Nephron (organoid): Measurements from ENCODE around the gene SCLY.
"Not testable (repeated sequence)": the region's sequence is repeated elsewhere in the genome, so short reads cannot be mapped to it uniquely, and the experiment has no call there.

Experiments used
- H3K27ac Mint-ChIP-seq, 3 experiments: 2 replicates each; pipeline ENCODE4 v1.8.0; 2020; ENCODE audit warnings: mixed read lengths in 3 of 3, mild to moderate bottlenecking in 2 of 3, moderate library complexity in 1 of 3
- H3K27me3 Mint-ChIP-seq: 2 replicates; pipeline ENCODE4 v1.8.0; 2021; ENCODE audit warnings: low read depth, mild to moderate bottlenecking, moderate library complexity, mixed read lengths
- H3K36me3 Mint-ChIP-seq: 2 replicates; pipeline ENCODE4 v1.8.0; 2020; ENCODE audit warnings: low read depth, mixed read lengths
- H3K4me1 Mint-ChIP-seq: 2 replicates; pipeline ENCODE4 v1.8.0; 2020; ENCODE audit warnings: mixed read lengths
- H3K4me3 Mint-ChIP-seq, 3 experiments: 2 replicates each; pipeline ENCODE4 v1.8.0; 2020; ENCODE audit warnings: mild to moderate bottlenecking in 3 of 3, mixed read lengths in 3 of 3, moderate library complexity in 2 of 3
- H3K9me3 Mint-ChIP-seq: 2 replicates; pipeline ENCODE4 v1.8.0; 2020; ENCODE audit warnings: mixed read lengths
- CTCF ChIP-seq, 3 experiments: fragments of 200-600 bp; sonication (generic); IDR thresholded peaks; one replicate each; pipeline ENCODE4 v1.5.0; 2021; ENCODE audit warnings: antibody characterized with exemption in 3 of 3; ENCODE audit not compliant: unreplicated experiment in 3 of 3

The SCLY gene

GRCh38 chr2:238065071-238065846, 4.5 kb downstream of the SCLY start:
- H3K27me3 Mint-ChIP-seq: peaks cover 4% of the 10 kb centered on the region
- TF ChIP-seq CTCF (IDR thresholded peaks at IDR 0.05; ENCODE audit: unreplicated experiment in 3 of 3): no peak
- H3K9me3 Mint-ChIP-seq: no peaks in the 10 kb centered on the region
- peaks cover 43% of the 10 kb centered on the region for H3K36me3 Mint-ChIP-seq
- H3K4me1 Mint-ChIP-seq: peaks cover 38% of the 10 kb centered on the region
- peak overlapping the region; percentile 7 to 48 (median 10) for H3K4me3 Mint-ChIP-seq
- peak overlapping the region; percentile 69 to 87 (median 77) for H3K27ac Mint-ChIP-seq

- Mint-ChIP-seq H3K27ac (no peak overlapping the region), H3K4me1 (peaks cover 36% of the 10 kb centered on the region), H3K9me3 (no peaks in the 10 kb centered on the region), H3K27me3 (peaks cover 4% of the 10 kb centered on the region), H3K36me3 (peaks cover 44% of the 10 kb centered on the region), H3K4me3 (no peak overlapping the region)
- no peak for TF ChIP-seq CTCF (IDR thresholded peaks at IDR 0.05; ENCODE audit: unreplicated experiment in 3 of 3)
Measured at GRCh38 chr2:238066218-238066617, 5.4 kb downstream of the SCLY start.

- H3K27ac Mint-ChIP-seq, H3K9me3 Mint-ChIP-seq, H3K4me3 Mint-ChIP-seq, H3K27me3 Mint-ChIP-seq: not testable (repeated sequence)
- peaks cover 47% of the 10 kb centered on the region for H3K36me3 Mint-ChIP-seq
- H3K4me1 Mint-ChIP-seq: peaks cover 31% of the 10 kb centered on the region
Measured at GRCh38 chr2:238066718-238067117, 5.9 kb downstream of the SCLY start.

- Mint-ChIP-seq H3K36me3 (peaks cover 60% of the 10 kb centered on the region), H3K27me3 (peaks cover 4% of the 10 kb centered on the region), H3K4me3 (no peak overlapping the region), H3K27ac (no peak overlapping the region), H3K9me3 (peaks cover 5% of the 10 kb centered on the region), H3K4me1 (peaks cover 22% of the 10 kb centered on the region)
- TF ChIP-seq CTCF (IDR thresholded peaks at IDR 0.05; ENCODE audit: unreplicated experiment in 3 of 3): no peak
Measured at GRCh38 chr2:238067939-238068338, 7.1 kb downstream of the SCLY start.

GRCh38 chr2:238069021-238069709, 8.4 kb downstream of the SCLY start:
- no peak overlapping the region for H3K4me3 Mint-ChIP-seq
- peaks cover 7% of the 10 kb centered on the region for H3K9me3 Mint-ChIP-seq
- peaks cover 10% of the 10 kb centered on the region for H3K4me1 Mint-ChIP-seq
- no peaks in the 10 kb centered on the region for H3K27me3 Mint-ChIP-seq
- peaks cover 69% of the 10 kb centered on the region for H3K36me3 Mint-ChIP-seq
- TF ChIP-seq CTCF (IDR thresholded peaks at IDR 0.05; ENCODE audit: unreplicated experiment in 3 of 3): no peak
- H3K27ac Mint-ChIP-seq: no peak overlapping the region

- Mint-ChIP-seq H3K27ac (peak overlapping the region in 1 of 3 experiments; percentile 72), H3K27me3 (no peaks in the 10 kb centered on the region), H3K4me3 (no peak overlapping the region), H3K36me3 (peaks cover 72% of the 10 kb centered on the region), H3K9me3 (peaks cover 10% of the 10 kb centered on the region), H3K4me1 (peaks cover 5% of the 10 kb centered on the region)
- no peak for TF ChIP-seq CTCF (IDR thresholded peaks at IDR 0.05; ENCODE audit: unreplicated experiment in 3 of 3)
Measured at GRCh38 chr2:238069877-238070276, 9.1 kb downstream of the SCLY start.
